HG03571 (cell line): ENCODE data around the gene SLC6A19.
A peak's percentile ranks its signal among the peaks of the same experiment; 100 is the strongest.

Source experiments
- ATAC-seq: cut with Tn5 transposase; IDR thresholded peaks from one replicate; pipeline ENCODE4 v1.9.1; 2021; ENCODE audit not compliant: unreplicated experiment

SLC6A19 gene

GRCh38 chr5:1165864-1166263 lies 35.5 kb upstream of the SLC6A19 start:
- no peak for ATAC-seq

- no peak for ATAC-seq
Measured at GRCh38 chr5:1166370-1166769, 35.0 kb upstream of the SLC6A19 start.

GRCh38 chr5:1167361-1167727 lies 34.1 kb upstream of the SLC6A19 start:
- ATAC-seq = no peak

GRCh38 chr5:1167728-1168709 lies 33.4 kb upstream of the SLC6A19 start:
- peak; percentile 59 for ATAC-seq

- no peak for ATAC-seq
Measured at GRCh38 chr5:1168796-1169195, 32.6 kb upstream of the SLC6A19 start.

- ATAC-seq = no peak
Measured at GRCh38 chr5:1169211-1170115, 31.9 kb upstream of the SLC6A19 start.

GRCh38 chr5:1171340-1171941 lies 30.0 kb upstream of the SLC6A19 start:
- ATAC-seq = no peak

GRCh38 chr5:1172007-1172581 lies 29.3 kb upstream of the SLC6A19 start:
- ATAC-seq = no peak

GRCh38 chr5:1172670-1173404 lies 28.6 kb upstream of the SLC6A19 start:
- ATAC-seq = no peak

- no peak for ATAC-seq
Measured at GRCh38 chr5:1173485-1174070, 27.8 kb upstream of the SLC6A19 start.

- ATAC-seq = no peak
Measured at GRCh38 chr5:1174122-1174936, 27.1 kb upstream of the SLC6A19 start.

GRCh38 chr5:1175015-1175414 lies 26.4 kb upstream of the SLC6A19 start:
- ATAC-seq = no peak

GRCh38 chr5:1175801-1176472 lies 25.5 kb upstream of the SLC6A19 start:
- no peak for ATAC-seq

GRCh38 chr5:1176473-1177391 lies 24.7 kb upstream of the SLC6A19 start:
- no peak for ATAC-seq

GRCh38 chr5:1177826-1178528 lies 23.4 kb upstream of the SLC6A19 start:
- ATAC-seq = no peak

GRCh38 chr5:1178529-1179382 lies 22.6 kb upstream of the SLC6A19 start:
- ATAC-seq = no peak
